GM18858 (cell line): ENCODE data around the gene MYO1D.

Source experiments
- ATAC-seq: cut with Tn5 transposase; IDR thresholded peaks from one replicate; pipeline ENCODE4 v1.9.1; 2021; ENCODE audit not compliant: unreplicated experiment

The MYO1D gene

DNA sequence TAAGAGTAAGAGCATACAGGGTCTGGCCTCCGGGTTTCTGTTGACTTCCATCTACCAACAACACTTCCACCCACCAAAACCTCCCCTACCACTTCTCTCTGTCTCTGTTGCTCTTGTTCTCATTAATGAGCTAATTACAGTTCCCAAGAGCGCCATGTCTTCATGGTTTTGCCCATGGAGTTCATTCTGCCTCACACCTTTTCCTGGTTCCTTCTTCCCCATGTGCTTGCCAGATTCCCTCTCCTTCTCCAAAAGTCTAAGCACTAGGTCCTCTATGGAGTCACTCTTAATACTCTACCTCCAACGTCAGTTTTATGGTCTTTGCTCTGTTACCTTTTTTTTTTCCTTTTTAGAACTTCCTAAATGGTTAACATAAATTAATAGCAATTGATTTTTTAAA lies 92.8 kb downstream of the MYO1D start:
- no peak for ATAC-seq

- ATAC-seq = no peak
Observed at GRCh38 chr17:32783602-32784001, 93.3 kb downstream of the MYO1D start.

- no peak for ATAC-seq
Observed at GRCh38 chr17:32780721-32781120, 96.2 kb downstream of the MYO1D start.

DNA sequence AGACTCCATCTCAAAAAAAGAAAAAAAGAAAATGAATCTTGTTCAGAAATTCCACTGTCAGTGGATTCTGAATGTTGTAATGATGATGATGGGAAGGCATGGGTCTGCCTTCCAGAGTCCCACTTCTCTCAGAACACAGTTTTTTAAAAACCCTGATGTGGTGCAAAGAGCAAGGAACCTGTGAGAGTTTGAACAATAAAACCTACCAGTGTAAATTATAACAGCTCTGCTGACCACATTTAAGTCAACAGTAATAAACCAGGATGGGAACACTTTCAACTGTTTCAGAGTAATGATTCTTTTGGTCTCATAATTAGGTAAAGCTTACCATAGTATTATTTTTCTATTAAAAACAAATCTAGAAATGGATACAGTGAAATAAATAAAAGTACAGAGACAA lies 99.0 kb downstream of the MYO1D start:
- no peak for ATAC-seq

DNA sequence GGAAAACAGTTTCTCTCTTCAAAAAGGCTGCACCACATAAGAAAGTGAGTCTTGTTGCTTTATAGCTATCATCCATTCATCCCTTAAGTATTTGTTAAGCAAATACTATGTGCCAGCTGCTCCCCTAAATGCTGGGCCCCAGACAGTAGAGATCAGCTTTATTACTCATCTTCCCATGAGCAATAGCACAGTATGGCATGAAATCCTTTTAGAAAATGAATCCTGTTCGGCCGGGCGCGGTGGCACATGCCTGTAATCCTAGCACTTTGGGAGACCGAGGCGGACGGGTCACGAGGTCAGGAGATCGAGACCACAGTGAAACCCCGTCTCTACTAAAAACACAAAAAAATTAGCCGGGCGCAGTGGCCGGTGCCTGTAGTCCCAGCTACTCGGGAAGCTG lies 99.5 kb downstream of the MYO1D start:
- no peak for ATAC-seq

GRCh38 chr17:32774695-32775084 lies 102.2 kb downstream of the MYO1D start:
- no peak for ATAC-seq

DNA sequence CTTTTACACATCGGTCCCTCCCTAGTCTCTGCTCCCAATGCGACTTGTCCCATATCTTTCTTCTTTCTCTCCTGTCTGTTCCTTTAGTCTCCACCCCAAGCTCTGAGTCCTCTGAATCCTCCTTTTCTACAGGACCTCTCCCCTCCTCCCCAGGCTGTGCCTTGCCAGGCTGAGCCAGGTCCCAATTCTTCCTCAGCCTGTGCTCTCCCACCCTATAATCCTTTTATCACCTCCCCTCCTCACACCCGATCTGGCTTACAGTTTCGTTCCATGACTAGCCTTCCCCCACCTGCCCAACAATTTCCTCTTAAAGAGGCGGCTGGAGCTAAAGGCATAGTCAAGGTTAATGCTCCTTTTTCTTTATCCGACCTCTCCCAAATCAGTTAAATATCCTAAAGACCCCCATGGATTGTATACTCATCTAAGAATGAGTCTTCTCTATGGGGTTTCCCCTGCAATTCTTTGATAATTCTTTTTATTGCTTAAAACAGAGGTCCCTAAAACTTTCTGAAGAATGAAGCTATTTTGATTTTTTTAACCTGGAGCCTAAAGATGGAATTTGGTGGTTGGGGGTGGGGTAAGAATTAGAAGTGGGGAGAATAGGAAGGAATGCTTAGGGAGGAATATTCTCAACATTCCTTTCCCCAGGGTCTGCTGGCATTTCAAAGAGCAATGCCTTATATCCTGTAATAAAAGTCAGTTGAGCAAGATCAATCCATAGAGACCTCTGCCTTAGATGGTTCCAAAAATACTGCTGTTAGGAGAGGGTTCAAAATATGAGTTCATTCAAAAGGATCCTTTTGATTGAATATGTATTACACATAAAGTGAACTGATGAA lies 102.8 kb downstream of the MYO1D start:
- ATAC-seq = no peak

DNA sequence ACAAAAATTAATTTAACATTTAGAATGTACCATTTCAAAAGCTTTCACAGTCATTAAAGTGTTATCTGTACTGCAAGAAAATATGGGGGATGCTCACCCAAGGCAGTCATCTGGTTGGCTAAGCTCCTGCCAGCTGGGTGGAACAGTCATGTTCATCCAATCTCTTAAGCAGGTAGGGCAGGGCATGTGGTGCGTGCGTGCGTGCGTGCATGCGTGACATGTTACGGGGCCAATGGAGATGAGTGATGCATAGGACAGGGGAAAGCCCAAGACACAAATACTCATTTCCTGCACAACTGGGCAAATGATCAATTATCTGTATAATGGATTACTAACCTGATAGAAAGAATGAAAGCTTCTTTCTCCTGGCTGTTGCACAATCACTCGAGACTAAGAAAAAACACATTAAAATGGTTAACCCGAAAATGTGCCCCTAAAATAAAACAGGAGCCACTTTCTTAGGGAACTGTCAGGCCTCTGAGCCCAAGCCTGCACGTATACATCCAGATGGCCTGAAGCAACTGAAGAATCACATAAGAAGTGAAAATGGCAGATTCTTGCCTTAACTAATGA lies 104.4 kb downstream of the MYO1D start:
- no peak for ATAC-seq

DNA sequence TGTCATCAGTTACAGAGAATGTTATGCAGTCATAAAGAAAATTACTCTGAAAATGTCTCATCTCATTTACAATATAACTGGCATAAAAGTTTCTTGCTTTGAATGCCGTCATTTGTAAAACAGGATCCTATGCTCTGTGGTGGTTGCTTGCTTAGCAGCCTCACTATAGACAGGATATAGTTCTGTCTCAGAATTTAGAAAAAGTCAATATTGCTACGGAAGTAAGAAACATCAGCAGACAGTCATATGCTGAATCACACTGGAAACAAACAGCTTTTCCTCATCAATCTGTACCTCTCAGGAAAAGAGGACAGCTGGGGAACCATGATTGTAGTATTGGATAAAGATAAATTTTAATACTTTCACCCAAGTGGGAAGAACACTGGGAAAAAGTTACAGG lies 105.5 kb downstream of the MYO1D start:
- no peak for ATAC-seq

DNA sequence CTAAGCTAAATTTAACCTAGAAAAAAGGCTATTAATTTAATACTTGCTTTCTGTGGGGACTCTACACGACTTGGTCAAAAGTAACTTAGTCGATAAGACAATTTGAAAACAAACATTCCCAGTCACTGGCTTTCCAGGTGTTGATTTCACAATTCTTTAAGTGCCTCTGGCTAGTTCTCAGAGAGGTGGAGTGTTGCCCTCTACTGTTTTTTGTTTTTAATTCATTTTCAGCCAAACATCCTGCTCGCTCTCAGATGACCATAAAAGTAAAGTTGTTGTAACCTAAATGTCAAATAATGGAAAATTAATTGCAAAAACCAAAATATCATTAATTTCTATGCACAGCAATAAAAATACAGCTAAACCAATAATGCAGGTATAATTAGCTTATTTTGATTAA lies 107.1 kb downstream of the MYO1D start:
- ATAC-seq = no peak

DNA sequence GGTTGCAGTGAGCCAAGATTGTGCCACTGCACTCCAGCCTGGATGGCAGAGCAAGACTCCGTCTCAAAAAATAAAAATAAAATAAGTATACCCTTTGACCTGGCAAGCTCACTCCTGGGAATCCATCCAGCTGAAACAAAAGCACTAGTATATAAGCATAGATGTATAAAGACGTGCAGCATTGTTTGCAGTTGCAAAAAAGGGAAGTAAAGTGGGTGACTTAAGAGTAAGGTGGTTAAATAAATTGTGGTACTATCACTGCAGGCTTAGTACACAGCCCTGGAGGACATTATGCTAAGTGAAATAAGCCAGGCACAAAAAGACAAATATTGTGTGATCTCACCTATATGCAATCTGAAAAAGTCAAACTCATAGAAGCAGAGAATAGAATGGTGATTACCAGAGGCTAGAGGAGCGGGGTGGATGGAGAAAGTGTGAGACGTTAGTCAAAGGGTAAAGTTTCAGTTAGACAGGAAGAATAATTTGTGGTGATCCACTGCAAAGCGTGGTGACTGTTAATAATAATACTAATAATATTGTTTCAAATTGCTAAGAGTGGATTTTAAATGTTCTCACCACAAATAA lies 113.0 kb downstream of the MYO1D start:
- ATAC-seq = no peak

DNA sequence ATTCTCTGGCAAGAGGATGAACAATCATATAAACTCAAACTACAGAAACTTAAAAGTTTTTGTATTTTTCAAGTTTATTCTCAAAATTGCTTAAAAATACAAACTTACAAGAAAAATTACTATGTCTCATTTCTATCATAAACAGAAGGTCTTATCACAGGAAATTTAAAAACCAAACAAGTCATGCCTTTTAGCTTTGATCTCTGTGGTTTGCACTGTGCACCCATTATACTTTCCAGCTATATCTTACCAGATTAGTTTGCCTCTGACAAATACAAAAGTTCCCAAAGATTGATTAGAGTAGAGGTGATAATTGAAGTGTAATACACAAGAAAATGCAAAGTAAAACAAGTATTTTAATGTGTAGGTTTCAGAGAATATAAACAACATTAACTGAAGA lies 117.4 kb downstream of the MYO1D start:
- ATAC-seq = no peak

GRCh38 chr17:32757963-32758362 lies 119.0 kb downstream of the MYO1D start:
- no peak for ATAC-seq

DNA sequence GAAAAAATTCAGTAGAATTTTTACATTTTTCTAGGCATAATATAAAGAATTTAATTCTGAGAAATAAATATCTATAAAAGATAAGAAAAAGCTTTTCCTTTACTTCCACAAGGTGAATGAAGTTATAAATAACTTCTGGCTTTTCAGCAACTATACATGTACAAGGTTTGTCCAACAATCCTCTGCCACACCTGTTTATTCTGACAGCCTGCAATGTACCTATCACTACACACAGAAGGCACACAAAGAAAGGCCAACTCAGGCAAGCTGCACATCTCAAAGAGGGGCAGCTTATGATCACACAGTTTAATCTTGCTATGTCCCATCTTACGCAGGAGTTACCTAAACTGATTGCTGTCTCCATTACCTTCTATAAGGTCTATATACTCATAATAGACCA lies 120.2 kb downstream of the MYO1D start:
- no peak for ATAC-seq

DNA sequence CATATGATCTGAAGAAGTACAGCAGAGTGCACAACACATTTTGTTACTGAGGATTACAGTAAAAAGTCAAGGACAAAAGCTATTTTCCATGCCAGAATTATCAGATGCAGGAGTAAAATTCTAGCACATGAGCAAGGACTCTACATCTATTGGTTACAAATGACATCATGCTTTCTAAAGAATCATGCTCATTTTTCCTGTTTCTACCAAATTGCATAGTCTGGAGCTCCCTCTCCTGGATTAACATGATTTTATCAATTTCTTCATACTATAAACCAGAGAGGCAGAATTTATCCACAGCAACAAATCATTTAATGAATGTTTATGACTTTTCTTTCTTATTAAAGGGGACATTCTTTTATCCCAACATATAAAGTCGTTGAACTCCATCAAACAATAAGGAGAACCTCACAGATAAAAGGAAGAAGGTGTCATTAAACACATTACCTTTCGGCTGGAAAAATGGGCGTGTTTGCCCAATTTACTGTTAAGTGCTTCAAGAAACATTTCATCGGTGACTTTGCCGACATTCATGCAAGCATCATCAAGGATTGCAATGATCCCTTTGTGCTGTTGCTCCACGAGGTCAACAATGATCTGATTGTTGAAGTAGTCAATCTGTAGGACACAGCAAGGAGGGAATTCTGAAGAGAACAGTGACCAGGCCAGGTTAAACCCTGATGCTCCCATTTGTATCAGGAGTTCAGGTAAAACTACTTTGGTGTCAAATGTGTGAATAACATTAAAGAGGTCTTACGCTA lies 121.7 kb downstream of the MYO1D start:
- no peak for ATAC-seq

GRCh38 chr17:32752934-32753333 lies 124.0 kb downstream of the MYO1D start:
- ATAC-seq = no peak

GRCh38 chr17:32747856-32748255 lies 129.1 kb downstream of the MYO1D start:
- no peak for ATAC-seq

DNA sequence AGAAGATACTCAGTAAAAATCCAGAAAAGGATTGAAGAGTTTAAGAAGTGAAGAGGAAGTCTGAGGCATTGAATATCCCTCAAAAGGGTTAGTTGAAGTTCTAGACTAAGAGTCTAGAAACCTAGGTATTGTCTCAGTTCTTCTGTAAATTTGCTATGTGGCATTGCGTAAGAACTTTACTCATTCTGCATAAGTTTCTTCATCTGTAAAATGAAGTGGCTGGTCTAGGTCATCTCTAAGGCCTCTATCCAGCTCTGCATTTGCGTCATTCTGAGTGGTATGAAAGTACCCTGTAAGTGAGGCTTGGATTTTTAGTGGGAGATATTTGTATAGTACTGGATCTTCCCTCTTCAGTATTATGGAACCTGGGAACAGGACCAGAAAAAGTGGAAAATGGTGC lies 130.2 kb downstream of the MYO1D start:
- no peak for ATAC-seq

DNA sequence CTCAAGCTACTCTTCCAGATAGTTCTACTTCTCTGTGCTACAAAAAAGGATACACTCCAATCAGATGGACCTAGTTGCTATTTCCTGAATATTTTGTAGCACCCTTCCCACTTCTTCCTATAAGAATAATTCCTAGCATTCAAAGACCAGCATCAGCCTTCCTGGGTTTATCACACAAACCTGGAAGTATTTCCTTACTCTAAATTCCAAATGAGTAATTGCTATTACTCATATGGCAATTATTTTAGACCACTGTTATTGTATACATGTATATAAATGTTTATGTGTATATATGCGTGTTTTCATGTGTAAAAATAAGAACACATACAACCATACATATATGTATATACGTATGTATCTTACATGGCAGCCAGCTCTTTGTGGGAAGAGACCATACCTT lies 130.6 kb downstream of the MYO1D start:
- ATAC-seq = no peak

- no peak for ATAC-seq
Observed at GRCh38 chr17:32742681-32743538, 134.0 kb downstream of the MYO1D start.

DNA sequence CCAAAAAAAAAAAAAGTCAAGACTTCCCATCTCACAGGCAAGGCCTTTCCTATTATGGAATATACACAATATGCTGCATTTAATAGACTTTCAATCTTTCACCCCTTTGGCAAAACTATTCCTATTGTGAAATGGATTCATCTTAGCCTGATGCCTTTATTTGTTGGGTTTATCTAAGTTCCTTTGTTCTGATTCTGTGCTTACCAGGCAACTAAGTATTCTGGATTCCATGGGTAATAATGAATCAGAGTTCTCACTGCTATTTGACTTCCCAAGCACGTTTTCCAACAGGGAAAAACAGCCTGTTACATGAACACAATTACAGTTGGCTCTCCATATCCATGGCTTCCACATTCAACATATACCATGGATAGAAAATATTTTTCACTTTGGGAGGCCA lies 135.5 kb downstream of the MYO1D start:
- no peak for ATAC-seq
